Measurements from ENCODE around the gene MAGEA4. TPM values are rescaled to one million over a fixed set of nuclear protein-coding genes. Genes with fewer than 3 reads are reported as not detected.

MAGEA4 gene
- total and polyA plus RNA-seq, 2 donors (not counting 3 experiments of a cell fraction or from before 2014, with no cell fraction given) = not detected

- TF ChIP-seq POLR2A (IDR thresholded peaks at IDR 0.05; ENCODE audit: low read depth, low read length) (no peak), FOS (IDR thresholded peaks at IDR 0.05; ENCODE audit: borderline replicate concordance, insufficient read depth, low read length) (no peak), EZH2 (IDR thresholded peaks at IDR 0.05; ENCODE audit: borderline replicate concordance, low read depth, low read length, severe bottlenecking) (no peak), JUN (IDR thresholded peaks at IDR 0.05; ENCODE audit: borderline replicate concordance, insufficient read depth, insufficient read length, low read depth) (no peak), POLR2AphosphoS5 (IDR thresholded peaks at IDR 0.05; ENCODE audit: insufficient read depth, low read depth, low read length) (no peak), CTCF (IDR thresholded peaks at IDR 0.05; ENCODE audit: extremely low read depth in 1 of 2, insufficient read depth in 1 of 2, low read depth in 1 of 2, low read length in 2 of 2) (no peak), GATA2 (IDR thresholded peaks at IDR 0.05; ENCODE audit: insufficient read depth, insufficient read length, low read depth, low read length) (no peak), MAX (IDR thresholded peaks at IDR 0.05; ENCODE audit: insufficient read depth, insufficient read length) (no peak), MYC (IDR thresholded peaks at IDR 0.05; ENCODE audit: low read depth, low read length) (no peak)
- intact Hi-C loops (cut with micrococcal nuclease) (no loop called here), dilution Hi-C loops (cut with MboI; ENCODE audit: extremely low pct_ligation_motif_present, low sequenced_read_pairs) (no loop called here)
- no peaks in the 10 kb centered on the region for H3K9me3 ChIP-seq (replicated peaks; ENCODE audit: control insufficient read depth, insufficient read depth, low read length)
- H3K27ac ChIP-seq (ENCODE audit: insufficient read depth, low read depth, low read length) = no peak overlapping the region
- H4K20me1 ChIP-seq (replicated peaks; ENCODE audit: control insufficient read depth, extremely low read depth, insufficient read depth, low read length) = no peaks in the 10 kb centered on the region
- CTCF ChIA-PET = no interaction called here
- no TSS peak for BruUV-seq (replicated peaks)
- H2AFZ ChIP-seq (ENCODE audit: low read depth, low read length) = no peak overlapping the region
- no peaks in the 10 kb centered on the region for H3K79me2 ChIP-seq (ENCODE audit: control insufficient read depth, insufficient read depth, low read length)
- no peaks in the 10 kb centered on the region for H3K27me3 ChIP-seq (ENCODE audit: control insufficient read depth in 2 of 2, insufficient read depth in 2 of 2, low read length in 2 of 2)
- H3K9me1 ChIP-seq (replicated peaks; ENCODE audit: control insufficient read depth, extremely low read depth, insufficient read depth, low read length) = no peaks in the 10 kb centered on the region
- no peaks in the 10 kb centered on the region for H3K4me1 ChIP-seq (ENCODE audit: control insufficient read depth, extremely low read depth, insufficient read depth, low read length)
- peaks cover 0 to 5% of the 10 kb centered on the region in 2 experiments for H3K36me3 ChIP-seq (ENCODE audit: control insufficient read depth in 2 of 2, extremely low read depth in 1 of 2, insufficient read depth in 2 of 2, low read length in 2 of 2)
- H3K9ac ChIP-seq (replicated peaks; ENCODE audit: extremely low read depth, insufficient read depth, low read length) = no peak overlapping the region
- FAIRE-seq (no peak), DNase-seq (ENCODE audit: low read depth, low spot score) (no peak)
- POLR2A ChIA-PET = no interaction called here
- H3K4me3 ChIP-seq (replicated peaks in 1 of 3; ENCODE audit: insufficient read depth in 1 of 3, low read depth in 1 of 3, low read length in 3 of 3) = no peak overlapping the region
- no peak overlapping the region for H3K4me2 ChIP-seq (ENCODE audit: insufficient read depth, low read length)
Measured at GRCh38 chrX:151962034-151962433, 49.3 kb downstream of the MAGEA4 start.
